ENCODE results near the gene CD99. TPM values are rescaled to one million over a fixed set of nuclear protein-coding genes. Genes with fewer than 3 reads are reported as not detected.
A peak's percentile ranks its signal among the peaks of the same experiment; 100 is the strongest.

The CD99 gene
- total and polyA plus RNA-seq, 2 donors (not counting 1 experiment from before 2014, with no cell fraction given), result 70.7 to 133 TPM

DNA sequence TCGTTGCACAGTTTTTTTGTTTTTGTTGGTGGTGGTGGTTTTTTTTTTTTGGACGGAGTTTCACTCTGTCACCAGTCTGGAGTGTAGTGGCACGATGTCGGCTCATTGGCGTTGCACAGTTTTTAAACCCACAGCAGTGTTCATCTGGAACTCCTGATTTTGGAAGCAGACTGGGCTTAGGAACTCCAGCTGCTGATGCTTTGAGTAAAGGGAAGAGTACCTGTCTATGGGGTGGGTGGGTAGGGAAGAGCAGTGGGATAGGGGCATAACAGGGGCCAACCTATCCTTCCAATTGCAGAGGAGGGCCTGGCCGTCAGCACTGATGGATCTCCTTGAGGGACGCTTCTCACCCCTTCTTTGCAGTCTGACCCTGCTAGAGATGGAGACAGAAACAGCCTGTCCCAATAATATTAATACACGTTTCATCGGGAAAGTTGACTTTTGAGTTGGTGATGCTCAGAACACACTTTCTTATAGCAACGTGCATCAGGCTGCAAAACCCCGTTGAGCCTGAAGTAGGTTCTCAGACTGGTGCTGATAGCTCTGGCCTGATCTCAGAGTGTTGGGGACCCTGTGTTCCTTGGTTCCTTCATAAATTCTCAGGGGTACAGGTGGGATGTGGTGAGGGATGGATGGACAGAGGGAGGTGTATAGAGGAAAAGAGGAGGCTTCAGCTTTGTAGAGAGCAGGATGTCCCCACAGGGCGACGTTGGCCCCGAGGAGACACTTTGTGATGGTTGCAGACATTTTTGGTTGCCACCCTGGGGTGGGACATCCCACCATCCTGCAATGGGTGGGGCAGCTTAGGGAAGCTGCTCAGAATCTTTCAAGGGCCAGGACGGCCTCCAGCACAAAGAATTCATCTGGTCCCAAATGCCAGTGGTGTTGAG lies 2.3 kb downstream of the CD99 start:
- H3K4me2 ChIP-seq (replicated peaks; ENCODE audit: low read depth, low read length, poor library complexity, severe bottlenecking), result peak overlapping the region; percentile 97
- 30% methylated on average over 13 of the region's 15 CpGs for WGBS (ENCODE audit: insufficient coverage)
- H3K4me1 ChIP-seq (ENCODE audit: control insufficient read depth in 2 of 2, insufficient read depth in 2 of 2, low read length in 2 of 2), result peaks cover 51 to 70% of the 10 kb centered on the region in 2 donors
- Mint-ChIP-seq H3K4me1 (peaks cover 63% of the 10 kb centered on the region), H3K27me3 (no peaks in the 10 kb centered on the region), H3K9me3 (ENCODE audit: insufficient read depth) (no peaks in the 10 kb centered on the region), H3K4me3 (peak overlapping the region; percentile 87), H3K27ac (peak overlapping the region; percentile 83)
- peak overlapping the region; percentile 93 for H3K9ac ChIP-seq (ENCODE audit: low read length)
- no peaks in the 10 kb centered on the region for H3K36me3 ChIP-seq (replicated peaks in 1 of 2; ENCODE audit: control extremely low read depth in 1 of 2, control insufficient read depth in 1 of 2, extremely low read depth in 1 of 2, insufficient read depth in 2 of 2, low read length in 1 of 2)
- TF ChIP-seq, protein P1, sequence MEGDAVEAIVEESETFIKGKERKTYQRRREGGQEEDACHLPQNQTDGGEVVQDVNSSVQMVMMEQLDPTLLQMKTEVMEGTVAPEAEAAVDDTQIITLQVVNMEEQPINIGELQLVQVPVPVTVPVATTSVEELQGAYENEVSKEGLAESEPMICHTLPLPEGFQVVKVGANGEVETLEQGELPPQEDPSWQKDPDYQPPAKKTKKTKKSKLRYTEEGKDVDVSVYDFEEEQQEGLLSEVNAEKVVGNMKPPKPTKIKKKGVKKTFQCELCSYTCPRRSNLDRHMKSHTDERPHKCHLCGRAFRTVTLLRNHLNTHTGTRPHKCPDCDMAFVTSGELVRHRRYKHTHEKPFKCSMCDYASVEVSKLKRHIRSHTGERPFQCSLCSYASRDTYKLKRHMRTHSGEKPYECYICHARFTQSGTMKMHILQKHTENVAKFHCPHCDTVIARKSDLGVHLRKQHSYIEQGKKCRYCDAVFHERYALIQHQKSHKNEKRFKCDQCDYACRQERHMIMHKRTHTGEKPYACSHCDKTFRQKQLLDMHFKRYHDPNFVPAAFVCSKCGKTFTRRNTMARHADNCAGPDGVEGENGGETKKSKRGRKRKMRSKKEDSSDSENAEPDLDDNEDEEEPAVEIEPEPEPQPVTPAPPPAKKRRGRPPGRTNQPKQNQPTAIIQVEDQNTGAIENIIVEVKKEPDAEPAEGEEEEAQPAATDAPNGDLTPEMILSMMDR (IDR thresholded peaks at IDR 0.05), result no peak
- no peak for TF ChIP-seq EZH2 (IDR thresholded peaks at IDR 0.05; ENCODE audit: borderline replicate concordance, insufficient read depth, low read depth, low read length, poor library complexity, severe bottlenecking)
- H3K9me3 ChIP-seq (ENCODE audit: control extremely low read depth in 1 of 3, control insufficient read depth in 2 of 3, insufficient read depth in 1 of 3, low read length in 2 of 3), result no peaks in the 10 kb centered on the region
- H3K79me2 ChIP-seq (ENCODE audit: control insufficient read depth, insufficient read depth, low read length), result peaks cover 58% of the 10 kb centered on the region
- intact Hi-C loops (cut with micrococcal nuclease), result loop anchor here (5.0 kb wide), 1 partner anchor 234 kb away; the partner anchor contains the start of gene ARSD
- H3K4me3 ChIP-seq (ENCODE audit: control extremely low read depth in 1 of 5, extremely low read depth in 1 of 5, insufficient read depth in 1 of 5, low read depth in 2 of 5, low read length in 4 of 5), result peak overlapping the region in 3 of 5 experiments; percentile 84 to 99 (median 87)
- peak overlapping the region; percentile 80 for H2AFZ ChIP-seq (ENCODE audit: insufficient read depth, low read depth, low read length, poor library complexity, severe bottlenecking)
- ATAC-seq (ENCODE audit: low read depth), result no peak
- peaks cover 44% of the 10 kb centered on the region for H4K20me1 ChIP-seq (ENCODE audit: control insufficient read depth, insufficient read depth, low read length, poor library complexity, severe bottlenecking)
- CTCF ChIA-PET, result no interaction called here
- DNase-seq, result peak; percentile 22
- H3K27ac ChIP-seq (ENCODE audit: low read length in 2 of 2), result no peak overlapping the region
- POLR2A ChIA-PET, result no interaction called here
- H3K27me3 ChIP-seq (replicated peaks in 1 of 4; ENCODE audit: control extremely low read depth in 1 of 4, control insufficient read depth in 3 of 4, insufficient read depth in 4 of 4, low read length in 3 of 4), result no peaks in the 10 kb centered on the region

DNA sequence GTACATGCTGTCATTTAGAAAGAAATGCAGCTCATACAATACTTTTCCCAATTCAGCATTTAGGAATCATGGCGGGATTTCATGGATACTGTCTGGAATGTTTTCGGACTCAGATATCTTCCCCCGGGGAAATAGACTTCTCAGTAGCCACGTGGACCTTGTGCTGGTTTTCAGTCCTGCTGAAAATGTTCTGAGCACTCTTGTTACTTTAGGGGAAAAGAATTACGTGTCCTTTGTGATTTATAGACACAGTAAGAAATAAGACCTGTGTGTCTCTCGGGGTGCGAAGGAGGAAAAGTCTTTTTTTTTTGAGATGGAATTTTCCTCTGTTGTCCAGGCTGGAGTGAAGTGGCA lies 3.8 kb downstream of the CD99 start:
- H2AFZ ChIP-seq (ENCODE audit: insufficient read depth, low read depth, low read length, poor library complexity, severe bottlenecking), result no peak overlapping the region
- H3K27me3 Mint-ChIP-seq, result no peaks in the 10 kb centered on the region
- H3K4me2 ChIP-seq (replicated peaks; ENCODE audit: low read depth, low read length, poor library complexity, severe bottlenecking), result no peak overlapping the region
- no peaks in the 10 kb centered on the region for H3K27me3 ChIP-seq (replicated peaks in 1 of 4; ENCODE audit: control extremely low read depth in 1 of 4, control insufficient read depth in 3 of 4, insufficient read depth in 4 of 4, low read length in 3 of 4)
- peaks cover 71% of the 10 kb centered on the region for H3K4me1 Mint-ChIP-seq
- no peaks in the 10 kb centered on the region for H3K9me3 Mint-ChIP-seq (ENCODE audit: insufficient read depth)
- ChIA-PET CTCF (no interaction called here), POLR2A (no interaction called here)
- no peaks in the 10 kb centered on the region for H3K9me3 ChIP-seq (ENCODE audit: control extremely low read depth in 1 of 3, control insufficient read depth in 2 of 3, insufficient read depth in 1 of 3, low read length in 2 of 3)
- H3K9ac ChIP-seq (ENCODE audit: low read length), result no peak overlapping the region
- H4K20me1 ChIP-seq (ENCODE audit: control insufficient read depth, insufficient read depth, low read length, poor library complexity, severe bottlenecking), result peaks cover 52% of the 10 kb centered on the region
- no peak for ATAC-seq (ENCODE audit: low read depth)
- 80% methylated on average over 6 of the region's 7 CpGs for WGBS (ENCODE audit: insufficient coverage)
- H3K4me3 ChIP-seq (ENCODE audit: control extremely low read depth in 1 of 5, extremely low read depth in 1 of 5, insufficient read depth in 1 of 5, low read depth in 2 of 5, low read length in 4 of 5), result no peak overlapping the region
- peaks cover 74% of the 10 kb centered on the region for H3K79me2 ChIP-seq (ENCODE audit: control insufficient read depth, insufficient read depth, low read length)
- no peak for DNase-seq
- H3K4me1 ChIP-seq (ENCODE audit: control insufficient read depth in 2 of 2, insufficient read depth in 2 of 2, low read length in 2 of 2), result peaks cover 56 to 80% of the 10 kb centered on the region in 2 donors
- no peak overlapping the region for H3K27ac ChIP-seq (ENCODE audit: low read length in 2 of 2)
- intact Hi-C loops (cut with micrococcal nuclease), result loop anchor here (5.0 kb wide), 1 partner anchor 232 kb away; the partner anchor contains the start of gene ARSD
- H3K36me3 ChIP-seq (replicated peaks in 1 of 2; ENCODE audit: control extremely low read depth in 1 of 2, control insufficient read depth in 1 of 2, extremely low read depth in 1 of 2, insufficient read depth in 2 of 2, low read length in 1 of 2), result no peaks in the 10 kb centered on the region
- TF ChIP-seq EZH2 (IDR thresholded peaks at IDR 0.05; ENCODE audit: borderline replicate concordance, insufficient read depth, low read depth, low read length, poor library complexity, severe bottlenecking), result no peak
- TF ChIP-seq, protein P1 (IDR thresholded peaks at IDR 0.05), result no peak
- peak overlapping the region; percentile 3 for H3K27ac Mint-ChIP-seq
- peak overlapping the region; percentile 44 for H3K4me3 Mint-ChIP-seq

Data from B cell (primary cell).